Measurements from ENCODE around the gene EMX1.

DNA sequence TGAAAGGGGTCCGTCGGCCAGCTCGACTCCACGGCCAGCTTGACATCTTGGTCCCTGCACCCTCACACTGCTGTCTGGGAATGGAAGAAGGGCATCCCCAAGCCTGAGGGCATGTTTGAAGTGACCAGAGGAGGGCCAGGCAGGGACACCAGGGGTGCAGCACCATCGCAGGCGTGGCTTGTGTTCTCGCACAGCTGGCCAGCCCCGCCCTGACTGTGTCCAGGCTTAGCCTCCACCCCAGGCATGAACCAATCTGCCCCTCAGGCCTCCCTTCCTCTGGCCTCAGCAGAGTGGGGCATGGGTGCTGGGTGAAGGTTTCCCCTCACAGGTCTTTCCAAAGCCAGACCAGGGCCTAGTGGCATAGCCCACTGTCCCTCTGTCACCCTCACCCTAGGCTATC lies 25.0 kb downstream of the EMX1 start:
- TF ChIP-seq, protein P1, sequence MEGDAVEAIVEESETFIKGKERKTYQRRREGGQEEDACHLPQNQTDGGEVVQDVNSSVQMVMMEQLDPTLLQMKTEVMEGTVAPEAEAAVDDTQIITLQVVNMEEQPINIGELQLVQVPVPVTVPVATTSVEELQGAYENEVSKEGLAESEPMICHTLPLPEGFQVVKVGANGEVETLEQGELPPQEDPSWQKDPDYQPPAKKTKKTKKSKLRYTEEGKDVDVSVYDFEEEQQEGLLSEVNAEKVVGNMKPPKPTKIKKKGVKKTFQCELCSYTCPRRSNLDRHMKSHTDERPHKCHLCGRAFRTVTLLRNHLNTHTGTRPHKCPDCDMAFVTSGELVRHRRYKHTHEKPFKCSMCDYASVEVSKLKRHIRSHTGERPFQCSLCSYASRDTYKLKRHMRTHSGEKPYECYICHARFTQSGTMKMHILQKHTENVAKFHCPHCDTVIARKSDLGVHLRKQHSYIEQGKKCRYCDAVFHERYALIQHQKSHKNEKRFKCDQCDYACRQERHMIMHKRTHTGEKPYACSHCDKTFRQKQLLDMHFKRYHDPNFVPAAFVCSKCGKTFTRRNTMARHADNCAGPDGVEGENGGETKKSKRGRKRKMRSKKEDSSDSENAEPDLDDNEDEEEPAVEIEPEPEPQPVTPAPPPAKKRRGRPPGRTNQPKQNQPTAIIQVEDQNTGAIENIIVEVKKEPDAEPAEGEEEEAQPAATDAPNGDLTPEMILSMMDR (conservative IDR thresholded peaks at IDR 0.05 in 1 of 2, IDR thresholded peaks at IDR 0.05 in 1 of 2; ENCODE audit: low read depth in 1 of 2, low read length in 2 of 2), result no peak
- no peak for TF ChIP-seq EZH2 (IDR thresholded peaks at IDR 0.05; ENCODE audit: low read length, missing control alignments)
